GM21528 (cell line): Measurements from ENCODE around the gene RTN4RL2.

Experiments
- ATAC-seq: cut with Tn5 transposase; IDR thresholded peaks from one replicate; pipeline ENCODE4 v1.9.1; 2021; ENCODE audit warnings: mild to moderate bottlenecking, moderate library complexity; ENCODE audit not compliant: unreplicated experiment, low FRiP score

RTN4RL2 gene

DNA sequence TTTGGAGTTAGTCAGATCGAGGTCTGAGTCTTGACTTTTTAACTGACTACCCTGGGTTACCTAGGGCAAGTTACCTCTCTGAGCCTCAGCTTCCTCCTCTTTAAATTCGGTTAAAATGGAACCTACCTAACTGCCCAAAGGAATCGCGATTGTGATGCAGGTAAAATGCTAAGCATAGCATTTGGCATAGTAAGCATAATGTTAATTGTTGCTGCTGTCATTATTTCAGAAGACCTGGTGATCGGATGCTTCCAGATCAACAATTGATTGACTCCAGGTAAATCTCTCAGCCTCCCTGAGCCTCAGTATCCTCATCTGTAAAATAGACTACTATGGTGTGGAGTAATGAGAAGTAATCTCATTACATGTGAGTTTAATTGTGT lies 55.7 kb downstream of the RTN4RL2 start:
- no peak for ATAC-seq

DNA sequence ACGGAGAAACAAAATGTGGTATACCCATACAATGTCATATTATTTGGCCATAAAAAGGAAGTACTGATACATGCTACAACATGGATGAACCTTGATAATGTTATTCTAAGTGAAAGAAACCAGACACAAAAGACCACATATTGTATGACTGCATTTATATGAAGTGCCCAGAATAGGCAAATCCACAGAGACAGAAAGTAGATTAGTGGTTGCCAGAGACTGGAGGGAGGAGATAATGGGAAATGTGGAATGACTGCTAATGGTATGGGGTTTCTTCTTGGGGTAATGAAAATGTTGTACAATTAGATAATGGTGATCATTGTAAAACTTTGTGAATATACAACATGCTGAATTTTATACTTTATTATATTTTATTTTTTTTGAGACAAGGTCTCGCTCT lies 60.8 kb downstream of the RTN4RL2 start:
- ATAC-seq: no peak

DNA sequence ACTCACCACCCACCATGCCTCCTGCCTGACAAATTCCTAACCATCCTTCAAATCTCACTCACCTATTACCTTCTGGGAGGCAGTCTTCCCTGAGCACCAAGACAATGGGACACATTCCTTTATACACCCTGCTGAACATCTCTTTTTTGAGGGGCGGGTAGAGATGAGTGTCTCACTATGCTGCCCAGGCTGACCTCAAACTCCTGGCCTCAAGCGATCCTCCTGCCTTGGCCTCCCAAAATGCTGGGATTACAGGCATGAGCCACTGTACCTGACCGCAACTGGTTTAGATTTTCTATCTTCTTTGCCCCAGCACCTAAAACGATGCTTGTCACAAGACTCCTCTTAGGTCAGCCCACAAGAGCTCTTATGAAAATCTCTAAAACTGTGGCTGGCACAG lies 63.1 kb downstream of the RTN4RL2 start:
- no peak for ATAC-seq
